HepG2 (cell line): ENCODE results near the gene ZNF284. TPM values are rescaled to one million over a fixed set of nuclear protein-coding genes. Genes with fewer than 3 reads are reported as not detected.

Experiments used
- ARHGAP35 ChIP-seq: sonication (generic); formaldehyde crosslinking; IDR thresholded peaks from 2 replicates; pipeline ENCODE4 v1.9.0; 2022; ENCODE audit warnings: mild to moderate bottlenecking, inconsistent platforms, moderate library complexity, missing genetic modification reagents, borderline replicate concordance
- MIXL1 ChIP-seq: IDR thresholded peaks from 2 replicates; pipeline ENCODE4 v1.6.1; 2016
- SP1 ChIP-seq, 2 experiments: fragments of 450-650 bp in 1 of 2; sonication (generic) in 1 of 2; formaldehyde crosslinking in 1 of 2; IDR thresholded peaks; 2 replicates each; pipeline versions ENCODE4 v1.4.0 to v1.6.1; 2016 to 2020; ENCODE audit warnings: missing genetic modification reagents in 1 of 2
- TCF12 ChIP-seq, 2 experiments: fragments of 450-650 bp in 1 of 2; sonication (generic) in 1 of 2; formaldehyde crosslinking in 1 of 2; IDR thresholded peaks; 2 replicates each; pipeline versions ENCODE4 v1.6.1 to v1.8.0; 2017 to 2022; ENCODE audit warnings: antibody characterized with exemption in 1 of 2, mild to moderate bottlenecking in 1 of 2, missing genetic modification reagents in 1 of 2, moderate library complexity in 1 of 2
- ZBTB3 ChIP-seq: sonication (generic); formaldehyde crosslinking; IDR thresholded peaks from 2 replicates; pipeline ENCODE4 v1.4.0; 2020; ENCODE audit warnings: low read depth, mild to moderate bottlenecking, moderate library complexity, missing genetic modification reagents, borderline replicate concordance
- ZMYM2 ChIP-seq: sonication (generic); formaldehyde crosslinking; IDR thresholded peaks from 2 replicates; pipeline ENCODE4 v1.8.0; 2022; ENCODE audit warnings: mild to moderate bottlenecking, missing genetic modification reagents
- ZNF282 ChIP-seq: fragments of 450-650 bp; IDR thresholded peaks from 2 replicates; pipeline ENCODE4 v1.6.1; 2018; ENCODE audit not compliant: partially characterized antibody
- polyA plus RNA-seq, 8 experiments: library from polyadenylated mRNA; depleted of rRNA in 3 of 8; stranded (reverse) in 7 of 8; unstranded in 1 of 8; fragments of >200 nt; fragmentation: Illumina TruSeq in 4 of 8; extraction: Trizol in 4 of 8; gene quantifications; 2 replicates each; pipeline versions ENCODE4 v1.2.1 to v1.2.3, GENCODE V29; 2011 to 2016; ENCODE audit warnings: low read depth in 4 of 8, missing spikeins in 1 of 8, mixed read lengths in 1 of 8; ENCODE audit not compliant: insufficient read depth in 1 of 8
- total RNA-seq, 5 experiments: library from RNA; depleted of rRNA; stranded (reverse); fragments of >200 nt; fragmentation: Illumina TruSeq; extraction: Trizol; gene quantifications; 2 replicates each; pipeline ENCODE4 v1.2.3, GENCODE V29; 2016; ENCODE audit warnings: low read depth in 1 of 5
- TF ChIP-seq, protein P1 (sequence below): sonication (generic); formaldehyde crosslinking; IDR thresholded peaks from 2 replicates; pipeline ENCODE4 v1.5.0; 2020; ENCODE audit warnings: mild to moderate bottlenecking, missing genetic modification reagents
- TF ChIP-seq, protein P2 (sequence below): IDR thresholded peaks from 2 replicates; pipeline ENCODE4 v1.6.1; 2016; ENCODE audit warnings: low read depth, control low read depth
- TF ChIP-seq, protein P3 (sequence below): IDR thresholded peaks from 2 replicates; pipeline ENCODE4 v1.6.1; 2016
- TF ChIP-seq, protein P4 (sequence below): sonication (generic); formaldehyde crosslinking; IDR thresholded peaks from 2 replicates; pipeline ENCODE4 v1.5.0; 2020; ENCODE audit warnings: missing genetic modification reagents, mild to moderate bottlenecking, borderline replicate concordance
- TF ChIP-seq, protein P5 (sequence below): sonication (generic); formaldehyde crosslinking; IDR thresholded peaks from one replicate; pipeline ENCODE4 v1.5.1; 2020; ENCODE audit warnings: mild to moderate bottlenecking, missing genetic modification reagents; ENCODE audit errors: not compliant biosample characterization

The ZNF284 gene
- total and polyA plus RNA-seq, 2 of the 13 experiments (the other 11 are each of a cell fraction or from before 2014, with no cell fraction given), result 1.2 to 2.3 TPM

DNA sequence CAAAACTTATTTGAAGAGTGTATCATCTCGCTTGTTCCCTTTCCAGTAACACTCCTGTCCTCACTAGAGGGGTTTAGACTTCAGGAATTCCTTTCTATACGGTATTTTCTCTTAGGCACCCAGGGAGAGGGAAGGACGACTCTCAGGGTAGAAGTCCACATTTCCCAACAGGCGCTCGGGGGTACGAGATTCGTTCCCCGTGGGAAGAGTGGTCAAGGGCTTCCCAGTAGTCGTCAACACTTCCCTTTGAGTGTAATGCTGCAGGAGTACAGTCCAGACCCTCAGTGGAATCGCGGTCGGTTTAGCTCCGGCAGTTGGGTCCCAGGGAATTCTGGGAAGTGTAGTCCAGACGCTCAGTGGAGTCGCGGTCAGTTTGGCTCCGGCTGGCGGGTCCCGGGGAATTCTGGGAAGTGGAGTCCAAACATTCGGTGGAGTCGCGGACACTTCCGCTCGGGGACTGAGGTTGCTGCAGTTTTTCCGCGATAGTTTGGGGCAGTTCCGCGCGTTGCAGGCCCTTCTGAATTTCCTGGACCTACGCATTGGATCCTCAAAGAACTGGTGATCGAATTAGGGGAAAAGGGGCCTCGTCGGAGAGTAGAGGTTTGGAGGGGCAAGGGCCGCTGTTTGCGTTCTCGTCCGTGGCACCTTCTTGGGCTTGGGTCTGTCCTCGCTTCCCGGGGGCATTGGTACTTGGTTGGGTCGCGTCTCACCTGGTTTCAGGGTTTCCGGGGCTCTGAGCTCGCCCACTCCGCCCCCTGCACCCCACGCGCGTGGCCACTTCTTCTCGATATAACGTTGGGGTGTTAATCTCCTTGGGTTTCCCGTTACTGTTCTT lies 22.2 kb downstream of the ZNF284 start, which contains the start of gene ZNF224 (continued):
- TF ChIP-seq ARHGAP35 (CRISPR knock-in tag) (no peak), SP1 (IDR thresholded peaks at IDR 0.05) (no peak), SP1 (CRISPR knock-in tag; IDR thresholded peaks at IDR 0.05) (peak; percentile 35; the same call in 1 of the 2 replicates), TCF12 (IDR thresholded peaks at IDR 0.05) (no peak), TCF12 (CRISPR knock-in tag; IDR thresholded peaks at IDR 0.05) (0 out of 2 replicates have a peak, but pooled peaks have one; percentile 28), ZNF282 (no peak), ZMYM2 (CRISPR knock-in tag) (no peak), ZBTB3 (CRISPR knock-in tag) (no peak), MIXL1 (CRISPR knock-in tag) (no peak)
- TF ChIP-seq, protein P1, sequence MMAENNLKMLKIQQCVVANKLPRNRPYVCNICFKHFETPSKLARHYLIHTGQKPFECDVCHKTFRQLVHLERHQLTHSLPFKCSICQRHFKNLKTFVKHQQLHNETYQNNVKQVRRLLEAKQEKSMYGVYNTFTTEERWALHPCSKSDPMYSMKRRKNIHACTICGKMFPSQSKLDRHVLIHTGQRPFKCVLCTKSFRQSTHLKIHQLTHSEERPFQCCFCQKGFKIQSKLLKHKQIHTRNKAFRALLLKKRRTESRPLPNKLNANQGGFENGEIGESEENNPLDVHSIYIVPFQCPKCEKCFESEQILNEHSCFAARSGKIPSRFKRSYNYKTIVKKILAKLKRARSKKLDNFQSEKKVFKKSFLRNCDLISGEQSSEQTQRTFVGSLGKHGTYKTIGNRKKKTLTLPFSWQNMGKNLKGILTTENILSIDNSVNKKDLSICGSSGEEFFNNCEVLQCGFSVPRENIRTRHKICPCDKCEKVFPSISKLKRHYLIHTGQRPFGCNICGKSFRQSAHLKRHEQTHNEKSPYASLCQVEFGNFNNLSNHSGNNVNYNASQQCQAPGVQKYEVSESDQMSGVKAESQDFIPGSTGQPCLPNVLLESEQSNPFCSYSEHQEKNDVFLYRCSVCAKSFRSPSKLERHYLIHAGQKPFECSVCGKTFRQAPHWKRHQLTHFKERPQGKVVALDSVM (CRISPR knock-in tag), result no peak
- TF ChIP-seq, protein P2, sequence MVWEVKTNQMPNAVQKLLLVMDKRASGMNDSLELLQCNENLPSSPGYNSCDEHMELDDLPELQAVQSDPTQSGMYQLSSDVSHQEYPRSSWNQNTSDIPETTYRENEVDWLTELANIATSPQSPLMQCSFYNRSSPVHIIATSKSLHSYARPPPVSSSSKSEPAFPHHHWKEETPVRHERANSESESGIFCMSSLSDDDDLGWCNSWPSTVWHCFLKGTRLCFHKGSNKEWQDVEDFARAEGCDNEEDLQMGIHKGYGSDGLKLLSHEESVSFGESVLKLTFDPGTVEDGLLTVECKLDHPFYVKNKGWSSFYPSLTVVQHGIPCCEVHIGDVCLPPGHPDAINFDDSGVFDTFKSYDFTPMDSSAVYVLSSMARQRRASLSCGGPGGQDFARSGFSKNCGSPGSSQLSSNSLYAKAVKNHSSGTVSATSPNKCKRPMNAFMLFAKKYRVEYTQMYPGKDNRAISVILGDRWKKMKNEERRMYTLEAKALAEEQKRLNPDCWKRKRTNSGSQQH (CRISPR knock-in tag), result no peak
- TF ChIP-seq, protein P3, sequence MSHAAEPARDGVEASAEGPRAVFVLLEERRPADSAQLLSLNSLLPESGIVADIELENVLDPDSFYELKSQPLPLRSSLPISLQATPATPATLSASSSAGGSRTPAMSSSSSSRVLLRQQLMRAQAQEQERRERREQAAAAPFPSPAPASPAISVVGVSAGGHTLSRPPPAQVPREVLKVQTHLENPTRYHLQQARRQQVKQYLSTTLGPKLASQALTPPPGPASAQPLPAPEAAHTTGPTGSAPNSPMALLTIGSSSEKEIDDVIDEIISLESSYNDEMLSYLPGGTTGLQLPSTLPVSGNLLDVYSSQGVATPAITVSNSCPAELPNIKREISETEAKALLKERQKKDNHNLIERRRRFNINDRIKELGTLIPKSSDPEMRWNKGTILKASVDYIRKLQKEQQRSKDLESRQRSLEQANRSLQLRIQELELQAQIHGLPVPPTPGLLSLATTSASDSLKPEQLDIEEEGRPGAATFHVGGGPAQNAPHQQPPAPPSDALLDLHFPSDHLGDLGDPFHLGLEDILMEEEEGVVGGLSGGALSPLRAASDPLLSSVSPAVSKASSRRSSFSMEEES (CRISPR knock-in tag), result no peak
- TF ChIP-seq, protein P4, sequence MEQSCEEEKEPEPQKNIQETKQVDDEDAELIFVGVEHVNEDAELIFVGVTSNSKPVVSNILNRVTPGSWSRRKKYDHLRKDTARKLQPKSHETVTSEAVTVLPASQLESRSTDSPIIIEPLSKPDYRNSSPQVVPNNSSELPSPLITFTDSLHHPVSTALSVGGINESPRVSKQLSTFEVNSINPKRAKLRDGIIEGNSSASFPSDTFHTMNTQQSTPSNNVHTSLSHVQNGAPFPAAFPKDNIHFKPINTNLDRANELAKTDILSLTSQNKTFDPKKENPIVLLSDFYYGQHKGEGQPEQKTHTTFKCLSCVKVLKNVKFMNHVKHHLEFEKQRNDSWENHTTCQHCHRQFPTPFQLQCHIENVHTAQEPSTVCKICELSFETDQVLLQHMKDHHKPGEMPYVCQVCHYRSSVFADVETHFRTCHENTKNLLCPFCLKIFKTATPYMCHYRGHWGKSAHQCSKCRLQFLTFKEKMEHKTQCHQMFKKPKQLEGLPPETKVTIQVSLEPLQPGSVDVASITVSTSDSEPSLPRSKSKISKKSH (CRISPR knock-in tag), result no peak
- TF ChIP-seq, protein P5, sequence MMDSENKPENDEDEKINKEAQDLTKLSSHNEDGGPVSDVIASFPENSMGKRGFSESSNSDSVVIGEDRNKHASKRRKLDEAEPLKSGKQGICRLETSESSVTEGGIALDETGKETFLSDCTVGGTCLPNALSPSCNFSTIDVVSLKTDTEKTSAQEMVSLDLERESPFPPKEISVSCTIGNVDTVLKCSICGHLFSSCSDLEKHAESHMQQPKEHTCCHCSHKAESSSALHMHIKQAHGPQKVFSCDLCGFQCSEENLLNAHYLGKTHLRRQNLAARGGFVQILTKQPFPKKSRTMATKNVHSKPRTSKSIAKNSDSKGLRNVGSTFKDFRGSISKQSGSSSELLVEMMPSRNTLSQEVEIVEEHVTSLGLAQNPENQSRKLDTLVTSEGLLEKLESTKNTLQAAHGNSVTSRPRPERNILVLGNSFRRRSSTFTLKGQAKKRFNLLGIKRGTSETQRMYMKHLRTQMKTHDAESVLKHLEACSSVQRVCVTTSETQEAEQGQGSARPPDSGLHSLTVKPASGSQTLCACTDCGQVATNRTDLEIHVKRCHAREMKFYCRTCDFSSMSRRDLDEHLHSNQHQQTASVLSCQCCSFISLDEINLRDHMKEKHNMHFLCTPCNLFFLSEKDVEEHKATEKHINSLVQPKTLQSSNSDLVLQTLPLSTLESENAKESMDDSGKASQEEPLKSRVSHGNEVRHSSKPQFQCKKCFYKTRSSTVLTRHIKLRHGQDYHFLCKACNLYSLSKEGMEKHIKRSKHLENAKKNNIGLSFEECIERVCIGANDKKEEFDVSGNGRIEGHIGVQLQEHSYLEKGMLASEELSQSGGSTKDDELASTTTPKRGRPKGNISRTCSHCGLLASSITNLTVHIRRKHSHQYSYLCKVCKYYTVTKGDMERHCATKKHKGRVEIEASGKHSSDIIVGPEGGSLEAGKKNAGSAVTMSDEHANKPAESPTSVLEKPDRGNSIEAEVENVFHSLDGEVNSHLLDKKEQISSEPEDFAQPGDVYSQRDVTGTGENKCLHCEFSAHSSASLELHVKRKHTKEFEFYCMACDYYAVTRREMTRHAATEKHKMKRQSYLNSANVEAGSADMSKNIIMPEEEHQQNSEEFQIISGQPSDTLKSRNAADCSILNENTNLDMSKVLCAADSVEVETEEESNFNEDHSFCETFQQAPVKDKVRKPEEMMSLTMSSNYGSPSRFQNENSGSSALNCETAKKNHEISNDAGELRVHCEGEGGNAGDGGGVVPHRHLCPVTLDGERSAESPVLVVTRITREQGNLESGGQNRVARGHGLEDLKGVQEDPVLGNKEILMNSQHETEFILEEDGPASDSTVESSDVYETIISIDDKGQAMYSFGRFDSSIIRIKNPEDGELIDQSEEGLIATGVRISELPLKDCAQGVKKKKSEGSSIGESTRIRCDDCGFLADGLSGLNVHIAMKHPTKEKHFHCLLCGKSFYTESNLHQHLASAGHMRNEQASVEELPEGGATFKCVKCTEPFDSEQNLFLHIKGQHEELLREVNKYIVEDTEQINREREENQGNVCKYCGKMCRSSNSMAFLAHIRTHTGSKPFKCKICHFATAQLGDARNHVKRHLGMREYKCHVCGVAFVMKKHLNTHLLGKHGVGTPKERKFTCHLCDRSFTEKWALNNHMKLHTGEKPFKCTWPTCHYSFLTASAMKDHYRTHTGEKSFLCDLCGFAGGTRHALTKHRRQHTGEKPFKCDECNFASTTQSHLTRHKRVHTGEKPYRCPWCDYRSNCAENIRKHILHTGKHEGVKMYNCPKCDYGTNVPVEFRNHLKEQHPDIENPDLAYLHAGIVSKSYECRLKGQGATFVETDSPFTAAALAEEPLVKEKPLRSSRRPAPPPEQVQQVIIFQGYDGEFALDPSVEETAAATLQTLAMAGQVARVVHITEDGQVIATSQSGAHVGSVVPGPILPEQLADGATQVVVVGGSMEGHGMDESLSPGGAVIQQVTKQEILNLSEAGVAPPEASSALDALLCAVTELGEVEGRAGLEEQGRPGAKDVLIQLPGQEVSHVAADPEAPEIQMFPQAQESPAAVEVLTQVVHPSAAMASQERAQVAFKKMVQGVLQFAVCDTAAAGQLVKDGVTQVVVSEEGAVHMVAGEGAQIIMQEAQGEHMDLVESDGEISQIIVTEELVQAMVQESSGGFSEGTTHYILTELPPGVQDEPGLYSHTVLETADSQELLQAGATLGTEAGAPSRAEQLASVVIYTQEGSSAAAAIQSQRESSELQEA, result peak; percentile 23
